Suprapubic skin (tissue), 3 donors: ENCODE data around the gene IGLL5.

ENCODE experiments used
- CTCF ChIP-seq, 2 donors: fragments of 200-600 bp in 1 of 2; fragments of 450-650 bp in 1 of 2; sonication (generic) in 1 of 2; IDR thresholded peaks; one replicate each; pipeline ENCODE4 v1.5.1; 2016 to 2019; ENCODE audit warnings: antibody characterized with exemption in 2 of 2, mild to moderate bottlenecking in 1 of 2, moderate library complexity in 1 of 2
- EP300 ChIP-seq: sonication (generic); formaldehyde crosslinking; IDR thresholded peaks from one replicate; pipeline ENCODE4 v1.6.1; 2017; ENCODE audit warnings: antibody characterized with exemption
- POLR2A ChIP-seq, 2 donors: fragments of 450-650 bp; IDR thresholded peaks; one replicate each; pipeline ENCODE4 v1.6.1; 2017; ENCODE audit warnings: antibody characterized with exemption in 2 of 2, mild to moderate bottlenecking in 2 of 2, moderate library complexity in 2 of 2

DNA sequence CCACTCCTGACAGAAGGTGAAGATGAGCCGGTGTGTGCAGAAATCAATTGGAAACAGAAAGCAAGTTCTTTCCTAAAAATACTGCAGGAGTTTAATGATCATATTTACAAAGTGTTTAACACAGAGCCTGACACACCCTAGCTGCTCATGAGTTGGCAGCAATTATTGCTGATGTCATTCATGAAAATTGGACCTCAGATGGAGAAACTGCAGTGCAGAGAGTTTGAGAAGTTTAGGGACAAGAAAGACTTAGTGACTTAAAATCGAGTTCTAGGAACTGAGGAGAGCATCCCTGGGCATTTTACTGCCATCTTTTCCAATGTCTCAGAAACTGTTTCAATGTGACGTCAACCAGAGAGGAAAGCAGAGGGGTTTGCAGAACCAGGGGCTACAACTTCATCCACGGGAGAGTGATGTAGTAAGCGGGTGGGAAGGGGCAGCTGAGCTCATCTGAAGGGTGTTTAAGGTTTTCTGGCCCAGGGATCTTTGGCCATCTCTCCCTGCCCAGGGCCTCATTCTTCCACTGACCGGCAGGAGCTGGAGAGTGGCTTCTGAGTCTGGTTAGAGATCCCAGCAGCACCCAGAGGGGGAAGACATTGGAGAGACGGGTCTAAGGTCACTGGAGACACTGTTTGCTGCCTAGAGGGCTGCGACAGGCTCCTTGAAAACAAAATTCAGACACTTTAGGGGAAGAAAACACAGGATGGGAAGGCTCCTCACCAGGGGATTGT lies 21.1 kb upstream of the IGLL5 start:
- TF ChIP-seq CTCF (IDR thresholded peaks at IDR 0.05) (no peak), POLR2A (IDR thresholded peaks at IDR 0.05) (no peak), EP300 (no peak)
